ENCODE data around the gene DDIT3.

The DDIT3 gene

GRCh38 chr12:57531836-57532235, 11.5 kb upstream of the DDIT3 start:
- in situ Hi-C loops (cut with HindIII; ENCODE audit: low sequenced_read_pairs) = no loop called here
- no peak for TF ChIP-seq CTCF (IDR thresholded peaks at IDR 0.05; ENCODE audit: low read depth, low read length)
- no peak overlapping the region for H3K4me3 ChIP-seq (ENCODE audit: low read depth, low read length)
- no peak for DNase-seq (ENCODE audit: low read depth, low spot score)

- no peak overlapping the region for H3K4me3 ChIP-seq (ENCODE audit: low read depth, low read length)
- DNase-seq (ENCODE audit: low read depth, low spot score) = no peak
- no peak for TF ChIP-seq CTCF (IDR thresholded peaks at IDR 0.05; ENCODE audit: low read depth, low read length)
- in situ Hi-C loops (cut with HindIII; ENCODE audit: low sequenced_read_pairs) = no loop called here
These were observed 10.3 kb upstream of the DDIT3 start for GRCh38 chr12:57530396-57531142.

GRCh38 chr12:57529831-57530230, 9.5 kb upstream of the DDIT3 start:
- in situ Hi-C loops (cut with HindIII; ENCODE audit: low sequenced_read_pairs) = no loop called here
- DNase-seq (ENCODE audit: low read depth, low spot score) = no peak
- no peak overlapping the region for H3K4me3 ChIP-seq (ENCODE audit: low read depth, low read length)
- TF ChIP-seq CTCF (IDR thresholded peaks at IDR 0.05; ENCODE audit: low read depth, low read length) = no peak

GRCh38 chr12:57528831-57529555, 8.7 kb upstream of the DDIT3 start:
- no peak for TF ChIP-seq CTCF (IDR thresholded peaks at IDR 0.05; ENCODE audit: low read depth, low read length)

GRCh38 chr12:57528176-57528575, 7.9 kb upstream of the DDIT3 start:
- TF ChIP-seq CTCF (IDR thresholded peaks at IDR 0.05; ENCODE audit: low read depth, low read length) = no peak
- DNase-seq (ENCODE audit: low read depth, low spot score) = no peak
- H3K4me3 ChIP-seq (ENCODE audit: low read depth, low read length) = no peak overlapping the region
- in situ Hi-C loops (cut with HindIII; ENCODE audit: low sequenced_read_pairs) = no loop called here

More at GRCh38 chr12:57528831-57529555, 8.7 kb upstream of the DDIT3 start:
- in situ Hi-C loops (cut with HindIII; ENCODE audit: low sequenced_read_pairs) = no loop called here
- DNase-seq (ENCODE audit: low read depth, low spot score) = no peak
- H3K4me3 ChIP-seq (ENCODE audit: low read depth, low read length) = no peak overlapping the region

GRCh38 chr12:57527184-57527583, 6.9 kb upstream of the DDIT3 start:
- no peak overlapping the region for H3K4me3 ChIP-seq (ENCODE audit: low read depth, low read length)
- no peak for DNase-seq (ENCODE audit: low read depth, low spot score)
- TF ChIP-seq CTCF (IDR thresholded peaks at IDR 0.05; ENCODE audit: low read depth, low read length) = no peak
- in situ Hi-C loops (cut with HindIII; ENCODE audit: low sequenced_read_pairs) = no loop called here

Data from astrocyte of the spinal cord (primary cell).